NCI-H526 treated with DMSO at 0.1 percent for 48 hours (cell line): ENCODE data around the gene NEIL1.
A peak's percentile ranks its signal among the peaks of the same experiment; 100 is the strongest.
"Not testable (repeated sequence)": the region's sequence is repeated elsewhere in the genome, so short reads cannot be mapped to it uniquely, and the experiment has no call there.

Experiments
- DNase-seq: peaks from one replicate; lab custom pipeline; 2025; lab: John Stamatoyannopoulos, UW

Gene NEIL1, protein sequence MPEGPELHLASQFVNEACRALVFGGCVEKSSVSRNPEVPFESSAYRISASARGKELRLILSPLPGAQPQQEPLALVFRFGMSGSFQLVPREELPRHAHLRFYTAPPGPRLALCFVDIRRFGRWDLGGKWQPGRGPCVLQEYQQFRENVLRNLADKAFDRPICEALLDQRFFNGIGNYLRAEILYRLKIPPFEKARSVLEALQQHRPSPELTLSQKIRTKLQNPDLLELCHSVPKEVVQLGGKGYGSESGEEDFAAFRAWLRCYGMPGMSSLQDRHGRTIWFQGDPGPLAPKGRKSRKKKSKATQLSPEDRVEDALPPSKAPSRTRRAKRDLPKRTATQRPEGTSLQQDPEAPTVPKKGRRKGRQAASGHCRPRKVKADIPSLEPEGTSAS

DNA sequence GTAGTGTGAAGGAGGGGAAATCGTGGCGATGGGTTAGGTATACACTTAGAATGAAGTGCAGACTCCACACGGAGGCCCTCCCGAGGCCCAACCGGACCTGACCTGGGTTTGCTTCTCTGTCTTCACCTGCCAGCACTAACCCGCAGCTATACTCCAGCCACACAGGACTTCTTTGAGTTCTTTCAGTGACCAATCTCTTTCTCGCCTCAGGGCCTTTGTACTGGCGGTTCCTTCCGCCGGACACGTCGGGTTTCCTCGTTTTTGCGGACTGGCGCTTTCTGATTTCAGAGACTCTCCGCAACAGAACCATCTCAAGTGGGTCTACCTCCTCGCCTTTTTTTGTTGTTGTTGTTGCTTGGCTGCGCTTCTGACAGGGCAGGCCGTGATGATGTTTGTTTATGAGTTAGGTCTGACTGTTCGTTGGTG, at the start of gene NEIL1:
Gene NEIL1 (plus strand): TSS at position 244 of the 426 bp plus-strand sequence. CDS start 1,867 bp downstream, outside the sequence.
- no peak for DNase-seq

DNA sequence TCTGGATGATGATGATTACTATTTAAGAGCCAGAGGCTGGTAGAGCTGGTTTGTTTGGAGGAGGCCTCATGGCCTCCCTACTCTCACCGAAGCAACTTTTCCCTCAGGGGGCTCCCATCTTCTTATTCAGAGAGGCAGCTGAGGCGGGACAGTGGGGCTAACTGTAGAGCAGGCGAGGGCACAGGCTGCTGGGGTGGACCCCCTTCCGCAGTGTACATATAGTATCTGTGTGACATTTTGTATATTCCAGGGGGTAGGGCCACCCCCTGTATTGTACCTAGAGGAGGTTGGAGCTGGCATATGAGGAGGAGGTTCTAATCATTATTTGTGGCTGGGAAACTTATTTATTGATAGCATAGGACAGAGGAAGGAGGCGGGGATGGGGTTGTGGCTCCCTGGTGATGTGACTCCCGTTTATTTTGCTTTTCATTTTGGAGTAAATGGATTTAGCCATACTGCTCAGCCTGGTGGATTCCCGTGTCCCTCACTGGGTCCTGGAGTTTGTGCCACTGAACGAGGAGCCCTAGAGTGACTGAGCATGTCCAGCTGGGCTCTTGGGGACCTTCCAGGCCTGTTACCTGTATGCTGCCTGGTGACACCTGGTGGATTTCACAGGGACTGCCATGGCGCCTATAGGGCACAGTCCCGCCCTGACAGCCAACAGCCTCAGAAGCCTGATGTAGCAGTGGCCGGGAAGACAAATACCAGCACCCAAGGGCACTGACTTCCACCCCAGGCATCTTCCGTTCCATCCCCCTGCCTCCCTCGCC, 48.1 kb upstream of the NEIL1 start:
- DNase-seq, result not testable (repeated sequence)

DNA sequence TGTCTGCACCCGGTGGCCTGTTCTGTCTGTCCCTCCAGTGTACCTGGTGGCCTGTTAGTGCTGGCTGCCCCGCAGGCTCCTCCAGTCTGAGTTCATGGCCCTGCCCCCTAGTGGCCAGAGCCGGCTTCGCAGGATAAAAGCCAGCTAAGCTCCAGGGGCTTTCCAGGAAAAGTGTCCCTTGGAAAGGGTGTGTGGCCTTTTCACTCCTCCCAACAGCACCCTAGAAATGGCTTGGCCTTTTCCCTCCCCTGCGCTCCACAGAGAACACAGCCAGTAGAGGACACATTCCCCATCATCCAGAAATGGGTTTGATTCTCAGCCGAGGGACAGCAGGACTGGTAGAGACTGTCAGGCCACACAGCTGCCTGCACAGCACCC, 47.5 kb upstream of the NEIL1 start:
- DNase-seq, result not testable (repeated sequence)

DNA sequence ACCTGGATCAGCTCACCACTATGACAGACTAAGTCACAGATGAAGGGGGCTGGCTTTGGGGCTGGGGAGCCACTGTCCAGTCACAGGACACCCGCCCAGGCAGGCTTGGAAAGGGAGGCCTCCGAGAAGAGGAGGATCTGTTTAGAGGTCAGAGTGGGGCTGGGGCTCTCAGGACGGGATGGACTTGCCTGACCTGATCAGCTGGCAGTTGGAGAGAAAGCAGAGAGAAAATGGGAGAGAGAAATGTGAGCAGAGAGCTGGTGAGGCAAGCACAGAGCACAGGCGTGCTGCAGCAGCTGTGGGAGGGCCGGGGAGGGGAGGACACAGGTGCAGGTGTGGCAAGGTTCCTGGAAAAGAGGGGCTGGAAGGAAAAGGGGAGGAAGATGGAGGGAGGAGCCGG, 46.8 kb upstream of the NEIL1 start:
- not testable (repeated sequence) for DNase-seq

DNA sequence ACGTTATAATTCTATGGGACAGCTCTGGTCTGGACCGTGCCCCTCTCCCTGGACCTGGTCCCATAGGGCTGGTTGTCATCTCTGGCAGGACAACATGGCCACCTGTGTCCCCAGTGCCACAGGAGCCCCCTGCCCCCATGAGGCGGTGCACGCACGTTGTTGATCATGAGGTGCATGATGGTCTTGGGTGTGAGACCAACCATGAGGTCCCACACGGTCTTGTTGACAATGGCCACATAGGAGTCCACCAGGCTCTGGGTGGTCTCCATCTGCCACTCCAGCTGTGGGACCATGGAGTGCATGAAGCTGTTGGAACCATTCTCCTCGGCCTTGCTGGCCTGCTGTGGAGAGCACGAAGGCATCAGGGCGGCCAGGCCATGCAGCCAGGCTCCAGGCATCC, 44.5 kb upstream of the NEIL1 start:
- DNase-seq, result no peak

DNA sequence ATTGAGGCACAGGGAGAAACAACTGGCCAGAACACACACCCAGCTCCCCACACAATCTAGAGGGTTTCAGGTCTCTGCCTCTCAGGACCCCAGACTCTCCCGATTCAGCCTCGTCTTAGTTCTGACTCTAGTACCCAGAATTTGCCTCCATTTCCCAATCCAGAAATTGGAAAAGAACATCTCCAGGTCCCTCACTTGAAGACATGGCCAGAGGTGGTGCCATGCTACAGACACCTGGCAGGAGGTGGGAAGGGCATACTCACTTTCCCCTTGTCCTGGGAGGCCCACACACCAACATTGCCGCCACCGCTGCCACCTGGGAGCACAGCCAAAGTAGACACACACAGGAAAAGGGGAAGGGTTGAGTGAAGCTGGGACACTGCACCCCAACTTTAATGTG, 44.1 kb upstream of the NEIL1 start:
- DNase-seq, result not testable (repeated sequence)

DNA sequence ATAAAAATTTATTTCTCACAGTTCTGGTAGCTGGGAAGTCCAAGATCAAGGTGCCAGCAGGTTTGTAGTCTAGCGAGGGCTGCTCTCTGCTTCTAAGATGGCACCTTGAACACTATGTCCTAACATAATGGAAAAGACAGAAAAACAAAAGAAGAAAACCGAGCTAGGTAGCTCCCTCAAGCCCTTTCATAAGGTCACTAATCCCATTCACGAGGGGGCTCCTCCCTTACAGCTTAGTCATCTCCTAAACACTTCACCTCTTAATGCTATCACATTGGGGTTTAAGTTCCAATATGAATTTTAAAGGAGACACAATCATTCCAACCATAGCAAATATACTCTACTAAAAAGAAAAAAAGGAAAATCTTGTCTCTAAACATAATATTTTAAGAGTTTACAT, 40.7 kb upstream of the NEIL1 start:
- no peak for DNase-seq

DNA sequence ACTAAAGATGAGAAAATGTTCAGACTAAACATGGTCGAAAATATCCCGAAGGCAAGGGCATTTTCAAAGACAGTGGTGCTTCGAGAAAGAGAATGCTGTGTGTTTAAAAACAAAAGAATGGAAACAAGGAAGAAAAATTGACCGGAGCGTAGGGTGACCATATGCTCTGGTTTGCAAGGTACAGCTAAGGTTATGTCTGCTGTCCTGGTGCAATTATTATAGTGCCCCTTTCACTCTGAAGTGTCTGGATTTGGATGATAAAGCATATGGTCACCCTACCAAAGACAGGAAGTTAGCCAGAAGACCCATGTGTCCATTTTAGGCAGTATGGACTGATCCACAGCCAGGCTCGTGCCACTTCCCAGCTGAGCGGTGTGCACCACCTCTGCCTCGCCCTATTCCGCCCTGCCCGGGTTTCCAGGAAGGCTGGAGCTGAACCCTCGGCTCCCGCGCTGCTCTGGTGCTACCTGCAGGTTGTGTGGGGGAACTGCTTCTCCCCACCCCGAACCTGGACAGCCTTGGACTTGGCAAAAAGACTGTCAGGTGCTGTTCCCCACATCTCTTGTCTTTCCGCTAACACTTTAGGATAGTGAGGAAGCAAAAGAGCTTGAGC, 39.0 kb upstream of the NEIL1 start:
- DNase-seq, result peak; percentile 36

DNA sequence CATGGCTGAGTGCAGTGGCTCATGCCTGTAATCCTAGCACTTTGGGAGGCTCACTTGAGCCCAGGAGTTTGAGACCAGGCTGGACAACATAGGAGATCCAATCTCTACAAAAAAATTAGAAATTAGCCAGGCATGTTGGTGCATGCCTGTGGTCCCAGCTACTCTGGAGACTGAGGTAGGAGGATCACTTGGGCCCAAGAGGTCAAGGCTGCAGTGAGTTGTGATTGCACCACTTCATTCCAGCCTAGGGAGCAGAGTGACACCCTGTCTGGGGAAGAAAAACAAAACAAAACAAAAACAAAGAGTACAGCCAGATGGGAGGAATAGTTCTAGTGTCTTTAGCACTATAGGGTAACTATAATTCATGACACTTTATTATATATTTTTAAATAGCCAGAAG, 37.1 kb upstream of the NEIL1 start:
- no peak for DNase-seq

DNA sequence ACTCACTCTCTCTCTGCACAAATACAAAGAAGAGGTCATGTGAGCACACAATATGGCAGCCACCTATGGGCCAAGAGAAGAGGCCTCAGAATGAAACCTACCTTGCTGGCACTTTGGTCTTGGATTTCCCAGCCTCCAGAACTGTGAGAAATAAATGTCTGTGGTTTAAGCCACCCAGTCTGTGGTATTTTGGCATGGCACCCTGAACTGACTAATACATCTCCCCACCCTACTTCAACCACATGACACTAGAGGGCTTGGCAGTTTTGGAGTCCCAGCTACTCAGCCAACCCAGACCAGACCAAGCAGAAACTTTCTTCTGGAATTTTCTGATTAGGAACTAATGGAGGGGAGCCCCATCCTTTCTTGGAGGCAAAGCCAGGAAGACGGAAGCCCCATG, 34.3 kb upstream of the NEIL1 start:
- DNase-seq, result not testable (repeated sequence)

DNA sequence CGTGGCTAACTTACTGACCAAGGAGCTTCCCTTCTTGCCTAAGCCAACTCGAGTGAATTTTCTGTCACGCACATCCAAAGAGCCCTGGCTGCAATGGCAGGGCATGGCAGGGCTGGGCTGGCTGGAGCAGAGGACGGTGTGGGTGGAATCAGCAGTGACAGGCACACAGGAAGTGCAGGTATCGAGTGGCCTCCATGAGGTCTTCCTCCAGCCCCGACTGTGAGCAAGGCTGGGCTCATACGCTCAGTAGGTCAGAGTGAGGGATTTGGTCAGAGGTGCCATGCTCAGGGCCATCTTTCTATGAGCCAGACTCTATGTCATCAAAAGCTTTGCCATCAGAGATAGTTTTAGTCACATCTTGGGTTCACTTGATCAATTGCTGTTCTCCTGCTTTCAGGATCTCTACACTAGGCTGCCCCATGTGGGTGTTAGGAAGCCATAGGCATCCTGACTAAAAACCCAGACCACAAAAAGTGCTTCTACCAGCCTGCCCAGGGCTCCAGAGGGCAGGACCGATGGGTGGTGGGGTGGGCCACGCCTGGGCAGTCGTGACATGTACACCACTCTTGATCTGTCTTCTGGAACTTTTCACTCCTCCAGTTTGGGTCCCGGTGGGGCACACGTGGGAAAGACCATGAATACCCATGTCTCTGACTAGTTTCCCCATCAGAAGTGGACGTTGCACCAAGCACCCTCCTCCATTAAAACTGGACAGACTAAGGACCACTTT, 33.6 kb upstream of the NEIL1 start:
- no peak for DNase-seq

DNA sequence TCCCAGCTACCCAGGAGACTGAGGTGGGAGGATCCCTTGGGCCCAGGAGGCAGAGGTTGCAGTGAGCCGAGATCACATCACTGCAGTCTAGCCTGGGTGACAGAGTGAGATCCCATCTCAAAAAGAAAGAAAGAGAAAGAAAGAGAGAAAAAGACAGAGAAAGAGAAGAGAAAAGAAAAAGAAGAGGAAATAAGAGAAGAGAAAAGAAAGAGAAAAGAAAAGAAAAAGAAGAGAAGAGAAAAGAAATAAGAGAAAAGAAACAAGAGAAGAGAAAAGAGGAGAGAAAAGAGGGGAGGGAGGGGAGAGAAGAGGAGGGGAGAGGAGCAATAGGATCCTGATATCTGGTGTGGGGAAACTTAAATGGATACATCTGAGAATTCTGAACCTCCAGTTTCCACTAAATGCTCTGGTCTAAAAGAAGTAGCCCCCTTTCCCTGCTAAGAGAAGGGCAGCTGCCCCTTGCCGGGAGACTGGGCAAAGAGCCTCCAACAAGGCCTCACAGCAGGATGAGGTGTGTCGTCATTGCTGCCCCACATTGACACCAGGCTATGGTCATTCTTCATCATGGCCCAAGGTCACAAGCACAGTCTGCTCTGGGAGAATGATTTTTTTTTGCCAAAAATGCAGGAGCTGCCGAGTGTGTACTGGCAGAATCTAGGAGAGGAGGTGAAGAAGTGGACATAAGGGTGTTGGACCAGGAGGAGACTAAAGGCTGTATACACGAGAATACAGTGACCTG, 32.1 kb upstream of the NEIL1 start:
- no peak for DNase-seq

DNA sequence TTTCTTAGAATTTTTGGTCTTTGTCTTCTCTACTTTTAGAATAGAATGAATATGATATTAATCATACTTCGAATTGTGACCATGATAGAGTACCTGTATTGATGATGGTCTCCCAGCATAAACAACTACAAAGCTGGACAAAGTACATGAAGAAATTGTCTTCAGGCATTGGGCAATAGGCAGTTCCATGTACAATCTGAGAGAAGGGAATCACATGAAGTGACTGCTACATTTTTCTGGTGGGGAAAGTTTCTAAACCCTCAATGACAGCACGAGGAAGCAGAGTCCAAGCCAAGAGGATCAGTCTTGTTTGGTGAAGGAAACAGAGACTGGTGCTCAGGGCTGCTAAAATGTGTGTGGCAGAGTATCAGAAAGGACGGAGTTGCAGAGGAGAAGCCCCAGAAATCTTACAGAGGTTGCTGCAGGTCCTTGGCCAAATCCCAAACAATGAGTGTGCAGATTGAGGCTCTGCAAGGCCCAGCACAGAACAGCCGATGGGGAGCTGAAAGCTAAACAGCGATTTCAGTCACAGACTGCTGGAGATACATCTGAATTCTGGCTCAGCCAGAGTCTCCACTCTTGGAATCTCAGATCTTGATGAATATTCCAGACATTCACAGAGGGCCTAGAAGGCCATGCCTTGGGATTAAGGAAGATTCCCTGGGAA, 27.5 kb upstream of the NEIL1 start:
- DNase-seq, result not testable (repeated sequence)

DNA sequence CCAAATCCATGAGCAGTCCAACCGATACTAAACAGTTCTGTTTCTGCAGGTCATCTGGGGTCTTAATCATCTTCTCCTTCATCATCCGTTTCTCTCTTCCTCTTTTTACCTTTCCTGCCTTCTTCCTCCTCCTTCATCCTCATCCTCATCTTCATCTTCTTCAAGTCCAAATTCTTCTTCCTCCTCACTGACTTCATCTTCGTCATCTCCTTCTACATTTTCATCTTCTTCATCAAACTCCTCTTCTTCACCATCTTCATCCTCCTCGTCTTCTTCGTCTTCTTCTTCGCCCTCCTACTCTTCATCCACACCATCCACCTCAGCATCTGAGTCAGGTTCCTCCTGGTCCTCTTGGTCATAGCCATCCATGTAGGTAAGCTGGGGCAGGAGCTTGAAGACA, 25.1 kb upstream of the NEIL1 start:
- DNase-seq, result no peak

DNA sequence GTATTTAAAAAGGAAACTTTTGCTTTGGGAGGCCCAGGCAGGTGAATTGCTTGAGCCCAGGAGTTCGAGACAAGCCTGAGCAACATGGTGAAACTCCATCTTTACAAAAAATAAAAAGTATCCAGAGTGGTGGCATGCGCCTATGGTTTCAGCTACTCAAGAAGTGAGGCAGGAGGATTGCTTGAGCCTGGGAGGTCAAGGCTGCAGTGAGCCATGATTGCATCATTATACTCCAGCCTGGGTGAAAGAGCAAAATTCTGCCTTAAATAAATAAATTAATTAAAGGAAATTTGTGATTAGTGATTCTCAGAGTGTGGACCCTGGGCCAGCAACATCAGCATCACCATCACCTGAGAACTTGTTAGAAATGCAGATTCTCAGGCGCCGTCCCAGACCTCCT, 20.9 kb upstream of the NEIL1 start:
- no peak for DNase-seq

DNA sequence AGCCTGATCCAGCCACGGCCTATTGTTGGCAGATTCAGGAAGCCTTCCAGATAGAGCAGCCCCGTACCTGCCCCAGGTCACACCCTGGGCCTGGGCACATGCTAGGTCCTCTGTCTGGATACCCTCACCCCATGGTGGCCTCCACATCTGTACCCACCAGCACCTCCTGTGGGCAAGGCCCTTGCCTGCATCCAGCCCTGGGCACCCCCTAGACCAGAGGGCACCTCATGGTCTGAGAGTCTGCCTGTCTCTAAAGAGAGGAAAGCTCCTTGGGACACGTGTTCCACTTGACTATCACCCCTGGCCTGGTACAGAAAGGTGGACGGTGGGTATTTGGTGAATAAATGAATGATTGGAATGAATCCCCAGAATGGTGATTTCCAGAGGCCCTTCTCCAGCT, 19.8 kb upstream of the NEIL1 start:
- no peak for DNase-seq

DNA sequence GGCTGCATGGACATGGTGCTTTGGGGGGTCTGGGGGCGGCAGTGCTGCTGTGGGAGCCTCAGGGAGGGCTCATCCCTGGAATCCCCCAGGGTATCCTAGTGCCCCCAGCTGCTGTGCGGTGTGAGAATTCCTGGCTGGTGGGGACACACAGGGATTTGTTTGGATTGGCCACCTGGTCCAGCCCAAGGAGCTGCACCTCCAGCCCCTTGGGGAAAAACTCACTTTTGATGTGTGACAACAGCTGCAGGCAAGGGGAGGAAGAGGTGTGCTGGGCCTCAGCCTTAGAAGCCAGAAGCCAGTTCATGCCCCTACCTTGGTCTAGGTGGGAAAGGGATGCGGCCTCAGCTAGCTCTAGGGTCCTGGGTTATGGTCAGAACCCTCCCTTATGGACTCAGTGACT, 19.3 kb upstream of the NEIL1 start:
- DNase-seq, result no peak

DNA sequence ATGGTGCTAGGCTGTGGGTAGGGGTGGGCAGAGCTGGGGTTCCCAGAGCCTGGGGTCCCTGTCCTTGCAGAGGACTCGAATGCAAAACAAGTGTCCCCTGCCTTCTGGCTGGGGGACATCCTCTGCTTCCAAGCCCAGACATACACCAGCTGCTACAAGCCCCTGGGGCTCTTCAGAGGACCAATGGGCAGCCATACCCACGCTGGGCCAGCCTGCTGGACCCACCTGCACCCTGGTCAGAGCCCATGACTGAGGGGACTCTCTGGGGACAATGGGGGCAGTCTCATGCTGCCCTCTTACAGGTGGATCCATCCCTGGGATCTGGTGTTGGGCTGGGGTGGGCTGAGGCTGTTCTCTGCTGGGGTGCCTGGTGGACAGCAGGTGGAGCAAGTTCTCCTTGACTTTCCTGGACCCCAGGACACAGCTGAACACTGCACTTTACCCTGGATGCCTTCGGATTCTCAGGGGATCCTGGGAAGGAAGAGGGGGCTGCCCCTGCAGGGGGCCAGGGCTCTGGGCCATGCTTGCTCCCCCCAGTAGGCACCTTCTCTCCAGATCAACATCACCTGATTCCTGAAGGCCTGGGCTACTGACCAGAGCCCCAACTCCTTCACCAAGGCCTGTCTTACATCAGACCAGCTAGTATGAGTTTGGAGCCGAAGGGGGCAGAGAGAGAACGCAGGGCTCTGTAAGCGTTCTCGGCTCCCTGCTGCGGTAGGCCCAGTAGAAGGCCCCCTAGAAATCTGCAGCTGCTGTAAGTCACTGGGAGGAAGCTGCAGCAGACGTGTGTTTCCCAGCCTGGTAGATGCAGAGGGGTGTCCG, 18.1 kb upstream of the NEIL1 start:
- no peak for DNase-seq

DNA sequence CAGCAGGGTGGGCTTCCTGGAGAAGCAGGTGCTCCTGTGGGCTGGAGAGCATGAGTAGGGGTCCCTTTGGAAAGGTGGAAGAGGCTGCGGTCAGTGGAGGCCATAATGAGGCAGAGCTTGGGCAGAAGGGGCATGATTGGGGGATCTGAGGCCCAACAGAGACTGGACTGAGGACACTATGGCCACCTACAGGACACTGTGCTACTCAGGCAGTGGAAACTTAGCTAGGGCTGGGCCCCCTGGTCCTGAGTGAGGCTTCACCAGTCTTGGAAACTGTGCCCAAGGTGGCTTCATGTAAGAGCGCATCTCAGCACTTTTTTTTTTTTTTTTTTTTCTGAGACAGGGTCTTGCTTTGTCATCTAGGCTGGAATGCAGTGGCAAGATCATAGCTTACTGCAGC, 17.3 kb upstream of the NEIL1 start:
- DNase-seq, result no peak

DNA sequence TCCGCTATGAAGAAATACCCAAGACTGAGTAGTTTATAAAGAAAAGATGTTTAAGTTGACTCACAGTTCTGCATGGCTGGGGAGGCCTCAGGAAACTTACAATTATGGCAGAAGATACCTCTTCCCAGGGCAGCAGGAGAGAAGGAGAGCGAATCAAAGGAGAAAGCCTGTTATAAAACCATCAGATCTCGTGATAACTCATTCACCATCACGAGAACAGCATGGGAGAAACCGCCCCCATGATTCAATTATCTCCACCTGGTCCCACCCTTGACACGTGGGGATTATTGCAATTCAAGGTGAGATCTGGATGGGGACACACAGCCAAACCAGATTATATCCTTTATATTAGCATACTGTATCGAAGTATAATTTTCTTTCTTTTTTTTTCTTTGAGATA, 14.7 kb upstream of the NEIL1 start:
- not testable (repeated sequence) for DNase-seq
